ENCODE data around the gene KRTAP9-2. TPM values are rescaled to one million over a fixed set of nuclear protein-coding genes. Genes with fewer than 3 reads are reported as not detected.
"Not testable (repeated sequence)": the region's sequence is repeated elsewhere in the genome, so short reads cannot be mapped to it uniquely, and the experiment has no call there.

The KRTAP9-2 gene
- polyA plus RNA-seq (not detected in 3 replicates), polyA minus RNA-seq (not detected in 3 replicates)
- not detected for polyA plus RNA-seq (2011; ENCODE audit: low read depth)
- polyA plus RNA-seq (2011; cell fraction: cytosol; rRNA removed), result not detected in 2 replicates
- not detected in 2 replicates for polyA plus RNA-seq (2011; cell fraction: nucleus; rRNA removed)
- polyA plus RNA-seq (2012; ENCODE audit: low replicate concordance), result not detected in 2 replicates
- not detected for polyA minus RNA-seq (2011; cell fraction: cytosol; rRNA and poly(A)+ RNA removed)
- polyA minus RNA-seq (2011; cell fraction: nucleus; rRNA and poly(A)+ RNA removed), result not detected in 2 replicates

GRCh38 chr17:41226598-41227095, at the start of gene KRTAP9-2:
KRTAP9-2 (plus strand) TSS chr17:41226648; CDS start chr17:41226655, 7 bp downstream.
- H3K36me3 ChIP-seq (ENCODE audit: control insufficient read depth in 2 of 2, extremely low read depth in 1 of 2, insufficient read depth in 2 of 2, low read length in 2 of 2); DNase-seq (ENCODE audit: low read depth, low spot score); dilution Hi-C loops (cut with MboI; ENCODE audit: extremely low pct_ligation_motif_present, low sequenced_read_pairs); H3K9me1 ChIP-seq (ENCODE audit: control insufficient read depth, extremely low read depth, insufficient read depth, low read length); H3K9ac ChIP-seq (ENCODE audit: control insufficient read depth, extremely low read depth, insufficient read depth, low read length); H3K27me3 ChIP-seq (ENCODE audit: control insufficient read depth, extremely low read depth, insufficient read depth, low read length); H4K20me1 ChIP-seq (ENCODE audit: control insufficient read depth, extremely low read depth, insufficient read depth, low read length); H3K9me3 ChIP-seq (ENCODE audit: control insufficient read depth, low read depth, low read length); H3K4me1 ChIP-seq (ENCODE audit: control insufficient read depth, extremely low read depth, insufficient read depth, low read length); H3K79me2 ChIP-seq (ENCODE audit: control insufficient read depth, insufficient read depth, low read length); FAIRE-seq; H2AFZ ChIP-seq (ENCODE audit: control insufficient read depth, low read length); H3K4me2 ChIP-seq (ENCODE audit: control insufficient read depth, extremely low read depth, insufficient read depth, low read depth, low read length); H3K27ac ChIP-seq (ENCODE audit: control insufficient read depth, insufficient read depth, low read length); H3K4me3 ChIP-seq (ENCODE audit: control insufficient read depth in 2 of 3, extremely low read depth in 1 of 3, insufficient read depth in 2 of 3, low read depth in 1 of 3, low read length in 3 of 3): not testable (repeated sequence)

GRCh38 chr17:41176744-41177387, 49.6 kb upstream of the KRTAP9-2 start:
- no peaks in the 10 kb centered on the region for H3K9me1 ChIP-seq (ENCODE audit: control insufficient read depth, extremely low read depth, insufficient read depth, low read length)
- no peak overlapping the region for H3K27ac ChIP-seq (ENCODE audit: control insufficient read depth, insufficient read depth, low read length)
- H3K27me3 ChIP-seq (ENCODE audit: control insufficient read depth, extremely low read depth, insufficient read depth, low read length), result no peaks in the 10 kb centered on the region
- FAIRE-seq (no peak), DNase-seq (ENCODE audit: low read depth, low spot score) (no peak)
- H3K36me3 ChIP-seq (ENCODE audit: control insufficient read depth in 2 of 2, extremely low read depth in 1 of 2, insufficient read depth in 2 of 2, low read length in 2 of 2), result no peaks in the 10 kb centered on the region
- no peak overlapping the region for H2AFZ ChIP-seq (ENCODE audit: control insufficient read depth, low read length)
- dilution Hi-C loops (cut with MboI; ENCODE audit: extremely low pct_ligation_motif_present, low sequenced_read_pairs), result no loop called here
- no peak overlapping the region for H3K4me2 ChIP-seq (ENCODE audit: control insufficient read depth, extremely low read depth, insufficient read depth, low read depth, low read length)
- H4K20me1 ChIP-seq (ENCODE audit: control insufficient read depth, extremely low read depth, insufficient read depth, low read length), result no peaks in the 10 kb centered on the region
- peaks cover 9% of the 10 kb centered on the region for H3K4me1 ChIP-seq (ENCODE audit: control insufficient read depth, extremely low read depth, insufficient read depth, low read length)
- H3K79me2 ChIP-seq (ENCODE audit: control insufficient read depth, insufficient read depth, low read length), result no peaks in the 10 kb centered on the region
- no peak overlapping the region for H3K4me3 ChIP-seq (ENCODE audit: control insufficient read depth in 2 of 3, extremely low read depth in 1 of 3, insufficient read depth in 2 of 3, low read depth in 1 of 3, low read length in 3 of 3)
- no peak overlapping the region for H3K9ac ChIP-seq (ENCODE audit: control insufficient read depth, extremely low read depth, insufficient read depth, low read length)
- no peaks in the 10 kb centered on the region for H3K9me3 ChIP-seq (ENCODE audit: control insufficient read depth, low read depth, low read length)
- no peak for TF ChIP-seq CTCF (optimal IDR thresholded peaks at IDR 0.05 in 1 of 3, IDR thresholded peaks at IDR 0.05 in 1 of 3, conservative IDR thresholded peaks at IDR 0.05 in 1 of 3; ENCODE audit: extremely low read depth in 1 of 3, insufficient read depth in 2 of 3, low read length in 3 of 3)
- no peak for TF ChIP-seq EZH2 (IDR thresholded peaks at IDR 0.05; ENCODE audit: low read length)

Data from keratinocyte (primary cell).